Body of pancreas (tissue), 4 donors: ENCODE results near the gene SNX21. TPM values are rescaled to one million over a fixed set of nuclear protein-coding genes. Genes with fewer than 3 reads are reported as not detected.

ENCODE experiments used
- ATAC-seq: fragments of 150-250 bp; one replicate; pipeline ENCODE4 v1.9.1; 2016
- DNase-seq, 4 donors: peaks; one replicate each; pipeline ENCODE4 v3.0.0-alpha.2; 2019
- H3K27ac ChIP-seq, 4 donors: fragments of 200-600 bp; sonication (generic); 1 replicate in 3 of 4; 2 replicates in 1 of 4; pipeline versions ENCODE4 v1.5.1 to v1.6.1; 2016 to 2019; ENCODE audit warnings: mild to moderate bottlenecking in 1 of 4, mixed read lengths in 1 of 4, moderate library complexity in 1 of 4
- H3K27me3 ChIP-seq, 2 donors: fragments of 200-600 bp; sonication (generic); one replicate each; pipeline ENCODE4 v1.6.0; 2016; ENCODE audit warnings: mild to moderate bottlenecking in 1 of 2
- H3K36me3 ChIP-seq, 2 donors: fragments of 200-600 bp; sonication (generic); replicated peaks in 1 of 2; 2 replicates each; pipeline ENCODE4 v1.5.1; 2016; ENCODE audit warnings: low read depth in 2 of 2; ENCODE audit not compliant: insufficient read depth in 1 of 2
- H3K4me1 ChIP-seq: fragments of 200-600 bp; sonication (generic); one replicate; pipeline ENCODE4 v1.6.0; 2016
- H3K4me3 ChIP-seq, 2 donors: fragments of 200-600 bp; sonication (generic); 1 replicate in 1 of 2; 2 replicates in 1 of 2; pipeline ENCODE4 v1.5.1; 2016 to 2019
- H3K9me3 ChIP-seq, 3 donors: fragments of 200-600 bp; sonication (generic); 1 replicate in 2 of 3; 2 replicates in 1 of 3; pipeline ENCODE4 v1.5.1; 2016
- CTCF ChIP-seq, 7 experiments: fragments of 450-650 bp in 4 of 7; fragments of 200-600 bp in 3 of 7; sonication (generic) in 3 of 7; IDR thresholded peaks; one replicate each; pipeline ENCODE4 v1.5.1; 2016 to 2019; ENCODE audit warnings: antibody characterized with exemption in 7 of 7
- POLR2A ChIP-seq, 3 donors: fragments of 450-650 bp; IDR thresholded peaks; one replicate each; pipeline ENCODE4 v1.6.1; 2016; ENCODE audit warnings: antibody characterized with exemption in 3 of 3, mild to moderate bottlenecking in 2 of 3
- WGBS, 2 donors: methylation state at CpG; one replicate each; pipeline ENCODE4 v1.1.5; 2017; 5-methylcytosine and 5-hydroxymethylcytosine counted together
- intact Hi-C: fragments of 100-400 bp; cut with DNase I; formaldehyde crosslinking; loops from one replicate; pipeline ENCODE4 v1.15.1; 2023
- total RNA-seq, 2 donors: library from RNA; depleted of rRNA; stranded (reverse); fragments of >200 nt; gene quantifications; one replicate each; pipeline ENCODE4 v1.1.0, GENCODE V29; 2016

SNX21 gene
- total RNA-seq, 2 donors from 2014 or later: 42.8 to 46.5 TPM

GRCh38 chr20:45848421-45848820, 14.8 kb downstream of the SNX21 start:
- TF ChIP-seq POLR2A (IDR thresholded peaks at IDR 0.05) (no peak), CTCF (IDR thresholded peaks at IDR 0.05) (no peak)
- peaks cover 0 to 10% of the 10 kb centered on the region in 2 donors for H3K36me3 ChIP-seq
- no peak overlapping the region for H3K4me3 ChIP-seq
- DNase-seq: no peak
- H3K27me3 ChIP-seq: no peaks in the 10 kb centered on the region
- ATAC-seq: no peak
- 95 to 96% methylated on average over 8 of the region's 8 CpGs for WGBS, 2 donors
- no peak overlapping the region for H3K27ac ChIP-seq
- no peaks in the 10 kb centered on the region for H3K4me1 ChIP-seq
- H3K9me3 ChIP-seq: no peaks in the 10 kb centered on the region
- intact Hi-C loops: no loop called here

DNA sequence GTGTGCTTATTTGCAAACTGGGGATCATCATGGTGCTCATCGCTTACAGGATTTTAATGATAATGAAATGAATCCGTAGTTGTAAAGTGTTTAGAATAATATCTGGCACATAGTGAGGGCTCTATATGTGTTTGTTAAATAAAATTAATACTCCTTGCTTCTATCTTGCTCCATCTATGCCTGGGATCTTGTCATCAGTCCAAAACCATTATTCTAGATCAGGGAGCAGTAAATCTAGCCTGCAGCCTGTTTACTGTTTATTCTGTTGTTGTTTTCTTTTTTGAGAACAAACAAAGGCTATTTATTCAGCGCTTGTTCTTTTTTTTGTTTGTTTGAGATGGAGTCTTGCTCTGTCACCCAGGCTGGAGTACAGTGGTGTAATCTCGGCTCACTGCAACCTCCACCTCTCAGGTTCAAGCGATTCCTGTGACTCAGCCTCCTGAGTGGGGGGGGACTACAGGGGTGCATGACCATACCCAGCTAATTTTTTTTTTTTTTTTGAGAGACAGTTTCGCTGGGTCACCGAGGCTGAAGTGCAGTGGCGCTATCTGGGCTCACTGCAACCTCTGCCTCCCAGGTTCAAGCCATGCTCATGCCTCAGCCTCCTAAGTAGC, 15.5 kb downstream of the SNX21 start:
- H3K9me3 ChIP-seq: no peaks in the 10 kb centered on the region
- peaks cover 0 to 8% of the 10 kb centered on the region in 2 donors for H3K36me3 ChIP-seq
- no peak overlapping the region for H3K4me3 ChIP-seq
- no peak for ATAC-seq
- intact Hi-C loops: no loop called here
- H3K27me3 ChIP-seq: no peaks in the 10 kb centered on the region
- no peak overlapping the region for H3K27ac ChIP-seq
- no peak for TF ChIP-seq CTCF (IDR thresholded peaks at IDR 0.05)
- no peak for TF ChIP-seq POLR2A (IDR thresholded peaks at IDR 0.05)
- peaks cover 4% of the 10 kb centered on the region for H3K4me1 ChIP-seq
- no peak for DNase-seq
- 92 to 94% methylated on average over 8 of the region's 8 CpGs for WGBS, 2 donors

DNA sequence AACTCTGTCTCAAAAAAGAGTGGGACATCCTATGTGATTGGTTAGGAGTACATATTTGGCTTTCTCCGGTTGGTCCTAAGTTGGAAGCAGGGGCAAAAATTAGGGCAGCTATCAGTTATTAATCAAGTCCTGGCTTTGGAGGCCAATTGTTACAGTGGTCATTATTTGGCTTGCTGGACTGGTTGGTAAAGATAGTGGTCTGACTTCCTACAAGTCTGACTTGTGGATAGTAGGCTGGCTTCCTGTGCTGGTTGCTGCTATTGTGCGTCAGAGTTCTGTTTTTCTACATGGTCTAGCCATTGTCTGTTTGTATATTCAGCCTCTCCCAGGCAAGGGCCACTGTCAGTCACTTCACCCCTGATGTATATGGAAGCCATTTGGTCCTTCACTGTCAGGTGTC, 16.6 kb downstream of the SNX21 start:
- 91 to 100% methylated on average over 2 of the region's 2 CpGs for WGBS, 2 donors
- TF ChIP-seq CTCF (IDR thresholded peaks at IDR 0.05) (no peak), POLR2A (IDR thresholded peaks at IDR 0.05) (no peak)
- Histone ChIP-seq H3K36me3 (peaks cover 0 to 4% of the 10 kb centered on the region in 2 donors), H3K27ac (no peak overlapping the region), H3K9me3 (no peaks in the 10 kb centered on the region), H3K4me3 (no peak overlapping the region), H3K4me1 (peaks cover 10% of the 10 kb centered on the region), H3K27me3 (no peaks in the 10 kb centered on the region)
- DNase-seq (no peak), ATAC-seq (no peak)
- intact Hi-C loops: no loop called here

- Histone ChIP-seq H3K4me1 (peaks cover 16% of the 10 kb centered on the region), H3K27ac (no peak overlapping the region), H3K9me3 (no peaks in the 10 kb centered on the region), H3K36me3 (peaks cover 0 to 4% of the 10 kb centered on the region in 2 donors), H3K27me3 (no peaks in the 10 kb centered on the region), H3K4me3 (no peak overlapping the region)
- ATAC-seq: no peak
- no peak for DNase-seq
- 42 to 71% methylated on average over 1 of the region's 1 CpG for WGBS, 2 donors
- TF ChIP-seq CTCF (IDR thresholded peaks at IDR 0.05): no peak
- TF ChIP-seq POLR2A (IDR thresholded peaks at IDR 0.05): no peak
- intact Hi-C loops: no loop called here
Measured at GRCh38 chr20:45850926-45851325, 17.3 kb downstream of the SNX21 start.

GRCh38 chr20:45851501-45851900, 17.9 kb downstream of the SNX21 start:
- H3K4me3 ChIP-seq: no peak overlapping the region
- no peaks in the 10 kb centered on the region for H3K9me3 ChIP-seq
- intact Hi-C loops: no loop called here
- TF ChIP-seq POLR2A (IDR thresholded peaks at IDR 0.05): no peak
- no peak for TF ChIP-seq CTCF (IDR thresholded peaks at IDR 0.05)
- ATAC-seq (no peak), DNase-seq (no peak)
- no peaks in the 10 kb centered on the region for H3K27me3 ChIP-seq
- H3K27ac ChIP-seq: no peak overlapping the region
- peaks cover 0 to 4% of the 10 kb centered on the region in 2 donors for H3K36me3 ChIP-seq
- H3K4me1 ChIP-seq: peaks cover 22% of the 10 kb centered on the region
